Activated naive CD4-positive, alpha-beta T cell (primary cell): ENCODE measurements around the gene S100A5.
"Not testable (repeated sequence)": the region's sequence is repeated elsewhere in the genome, so short reads cannot be mapped to it uniquely, and the experiment has no call there.

Experiments used
- DNase-seq, 4 experiments: peaks; one replicate each; lab custom pipeline; 2025; lab: John Stamatoyannopoulos, UW

The S100A5 gene

GRCh38 chr1:153533689-153534201 is 7.0 kb downstream of the S100A5 start:
- no peak for DNase-seq

GRCh38 chr1:153532769-153533599 is 7.8 kb downstream of the S100A5 start:
- DNase-seq, result peak; percentile 22 to 62 (median 46)

- no peak for DNase-seq
Measured at GRCh38 chr1:153532181-153532580, 8.6 kb downstream of the S100A5 start.

- no peak for DNase-seq
Measured at GRCh38 chr1:153531638-153532037, 9.1 kb downstream of the S100A5 start.

GRCh38 chr1:153527683-153528040 is 13.1 kb downstream of the S100A5 start:
- no peak for DNase-seq

GRCh38 chr1:153527023-153527682 is 13.6 kb downstream of the S100A5 start:
- DNase-seq, result no peak

GRCh38 chr1:153526132-153526543 is 14.6 kb downstream of the S100A5 start:
- DNase-seq, result no peak

- DNase-seq, result no peak
Measured at GRCh38 chr1:153525088-153525728, 15.5 kb downstream of the S100A5 start.

GRCh38 chr1:153522353-153523048 is 18.2 kb downstream of the S100A5 start:
- DNase-seq, result not testable (repeated sequence)

GRCh38 chr1:153521808-153522207 is 18.9 kb downstream of the S100A5 start:
- not testable (repeated sequence) for DNase-seq

GRCh38 chr1:153520818-153521476 is 19.8 kb downstream of the S100A5 start:
- DNase-seq, result no peak

GRCh38 chr1:153520137-153520691 is 20.5 kb downstream of the S100A5 start:
- not testable (repeated sequence) for DNase-seq

- no peak for DNase-seq
Measured at GRCh38 chr1:153519242-153519641, 21.5 kb downstream of the S100A5 start.

GRCh38 chr1:153515504-153516394 is 25.0 kb downstream of the S100A5 start:
- no peak for DNase-seq

GRCh38 chr1:153513666-153514065 is 27.1 kb downstream of the S100A5 start:
- DNase-seq, result no peak

- DNase-seq, result no peak
Measured at GRCh38 chr1:153513023-153513422, 27.7 kb downstream of the S100A5 start.

GRCh38 chr1:153510984-153511410 is 29.7 kb downstream of the S100A5 start:
- DNase-seq, result peak; percentile 40 to 68 (median 58)

GRCh38 chr1:153509729-153510354 is 30.9 kb downstream of the S100A5 start:
- DNase-seq, result peak; percentile 14 to 54 (median 36)

- DNase-seq, result no peak
Measured at GRCh38 chr1:153509036-153509435, 31.7 kb downstream of the S100A5 start.
